Amygdala (tissue), 56 donors: ENCODE data around the gene RUNX2.

Experiments used
- DNase-seq, 56 donors: peaks; one replicate each; lab custom pipeline; 2025; lab: John Stamatoyannopoulos, UW

RUNX2 gene

GRCh38 chr6:45572833-45573232 lies 244.7 kb downstream of the RUNX2 start:
- no peak for DNase-seq

GRCh38 chr6:45574014-45574461 lies 245.9 kb downstream of the RUNX2 start:
- no peak for DNase-seq

- no peak for DNase-seq
These were observed 246.8 kb downstream of the RUNX2 start for GRCh38 chr6:45574885-45575284.

GRCh38 chr6:45576648-45577624 lies 248.8 kb downstream of the RUNX2 start:
- peak in 16 of 56 donors; percentile 2 to 66 (median 16) for DNase-seq

GRCh38 chr6:45577836-45578504 lies 249.8 kb downstream of the RUNX2 start:
- DNase-seq = no peak

- no peak for DNase-seq
These were observed 256.0 kb downstream of the RUNX2 start for GRCh38 chr6:45584127-45584526.

GRCh38 chr6:45586216-45587171 lies 258.4 kb downstream of the RUNX2 start:
- no peak for DNase-seq

- no peak for DNase-seq
These were observed 259.3 kb downstream of the RUNX2 start for GRCh38 chr6:45587229-45588060.

GRCh38 chr6:45589367-45589766 lies 261.2 kb downstream of the RUNX2 start:
- no peak for DNase-seq

GRCh38 chr6:45590226-45590625 lies 262.1 kb downstream of the RUNX2 start:
- DNase-seq = no peak

GRCh38 chr6:45590696-45591184 lies 262.6 kb downstream of the RUNX2 start:
- DNase-seq = no peak

GRCh38 chr6:45591306-45591705 lies 263.2 kb downstream of the RUNX2 start:
- no peak for DNase-seq

GRCh38 chr6:45591890-45592289 lies 263.8 kb downstream of the RUNX2 start:
- DNase-seq = no peak

GRCh38 chr6:45592991-45593390 lies 264.9 kb downstream of the RUNX2 start:
- no peak for DNase-seq

- DNase-seq = no peak
These were observed 267.1 kb downstream of the RUNX2 start for GRCh38 chr6:45595010-45595851.

GRCh38 chr6:45597424-45597823 lies 269.3 kb downstream of the RUNX2 start:
- no peak for DNase-seq

- no peak for DNase-seq
These were observed 270.9 kb downstream of the RUNX2 start for GRCh38 chr6:45599053-45599452.

GRCh38 chr6:45605971-45606370 lies 277.8 kb downstream of the RUNX2 start:
- no peak for DNase-seq
